Calu3 (cell line): ENCODE data around the gene CACNA1C. TPM values are rescaled to one million over a fixed set of nuclear protein-coding genes. Genes with fewer than 3 reads are reported as not detected.

Source experiments
- BruUV-seq: library from RNA; stranded (reverse); fragments of 400-500 nt; replicated peaks from 2 replicates; lab custom pipeline; 2021; lab: Mats Ljungman, UMichigan
- CTCF ChIA-PET: fragments of 300-600 bp; sonication (Branson Sonifier 250); formaldehyde crosslinking; loops from one replicate; lab custom pipeline; 2022; ENCODE audit warnings: antibody characterized with exemption; lab: Charles Lee
- DNase-seq: peaks from one replicate; pipeline ENCODE4 v3.0.0; 2022
- H3K27ac Mint-ChIP-seq: one replicate; pipeline ENCODE4 v1.8.0; 2022; ENCODE audit warnings: mixed read lengths; ENCODE audit not compliant: unreplicated experiment
- H3K27me3 Mint-ChIP-seq: one replicate; pipeline ENCODE4 v1.8.0; 2022; ENCODE audit warnings: mixed read lengths; ENCODE audit not compliant: unreplicated experiment
- H3K36me3 Mint-ChIP-seq: one replicate; pipeline ENCODE4 v1.8.0; 2022; ENCODE audit warnings: mild to moderate bottlenecking, moderate library complexity, mixed read lengths; ENCODE audit not compliant: insufficient read depth, unreplicated experiment
- H3K4me1 Mint-ChIP-seq: one replicate; pipeline ENCODE4 v1.8.0; 2022; ENCODE audit warnings: mild to moderate bottlenecking, low read depth, mixed read lengths; ENCODE audit not compliant: unreplicated experiment
- H3K4me3 Mint-ChIP-seq: one replicate; pipeline ENCODE4 v1.8.0; 2022; ENCODE audit warnings: mild to moderate bottlenecking, low read depth, moderate library complexity, mixed read lengths; ENCODE audit not compliant: unreplicated experiment
- H3K9me3 Mint-ChIP-seq: one replicate; pipeline ENCODE4 v1.8.0; 2022; ENCODE audit warnings: low read depth, mixed read lengths; ENCODE audit not compliant: unreplicated experiment
- intact Hi-C: fragments of 100-400 bp; cut with micrococcal nuclease; formaldehyde crosslinking; loops from one replicate; pipeline ENCODE4 v1.10.0; 2022; ENCODE audit not compliant: unreplicated experiment
- total RNA-seq: library from RNA; stranded (reverse); gene quantifications from 2 replicates; pipeline ENCODE4 v1.2.3, GENCODE V29; 2022
- TF ChIP-seq, protein P1 (sequence below): fragments of 200-600 bp; IDR thresholded peaks from one replicate; pipeline ENCODE4 v1.8.0; 2022; ENCODE audit warnings: antibody characterized with exemption; ENCODE audit not compliant: unreplicated experiment

The CACNA1C gene
- total RNA-seq, 1 experiment from 2014 or later: not detected

DNA sequence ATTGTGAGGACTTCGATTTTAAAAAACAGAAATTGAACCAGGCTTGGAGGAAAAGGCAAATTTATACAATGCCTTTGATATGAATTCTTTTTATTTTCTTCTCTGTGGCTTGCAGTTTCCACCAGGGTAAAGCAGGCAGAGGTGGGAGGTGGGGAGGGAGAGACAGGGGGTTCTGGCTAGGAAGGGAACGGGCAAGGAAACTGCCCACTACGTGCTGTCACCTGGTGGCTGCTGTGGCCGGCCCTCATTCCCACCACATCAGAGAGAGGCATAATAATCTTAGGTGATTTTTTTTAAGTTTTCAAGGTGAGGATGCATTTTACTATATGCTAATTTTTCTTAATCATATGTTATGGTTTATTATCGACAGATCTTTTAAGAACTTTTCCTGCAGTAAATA is 145.8 kb downstream of the CACNA1C start:
- CTCF ChIA-PET: no interaction called here
- Mint-ChIP-seq H3K36me3 (no peaks in the 10 kb centered on the region), H3K9me3 (no peaks in the 10 kb centered on the region), H3K27ac (no peak overlapping the region), H3K4me1 (peaks cover 5% of the 10 kb centered on the region), H3K27me3 (peaks cover 74% of the 10 kb centered on the region), H3K4me3 (no peak overlapping the region)
- TF ChIP-seq, protein P1, sequence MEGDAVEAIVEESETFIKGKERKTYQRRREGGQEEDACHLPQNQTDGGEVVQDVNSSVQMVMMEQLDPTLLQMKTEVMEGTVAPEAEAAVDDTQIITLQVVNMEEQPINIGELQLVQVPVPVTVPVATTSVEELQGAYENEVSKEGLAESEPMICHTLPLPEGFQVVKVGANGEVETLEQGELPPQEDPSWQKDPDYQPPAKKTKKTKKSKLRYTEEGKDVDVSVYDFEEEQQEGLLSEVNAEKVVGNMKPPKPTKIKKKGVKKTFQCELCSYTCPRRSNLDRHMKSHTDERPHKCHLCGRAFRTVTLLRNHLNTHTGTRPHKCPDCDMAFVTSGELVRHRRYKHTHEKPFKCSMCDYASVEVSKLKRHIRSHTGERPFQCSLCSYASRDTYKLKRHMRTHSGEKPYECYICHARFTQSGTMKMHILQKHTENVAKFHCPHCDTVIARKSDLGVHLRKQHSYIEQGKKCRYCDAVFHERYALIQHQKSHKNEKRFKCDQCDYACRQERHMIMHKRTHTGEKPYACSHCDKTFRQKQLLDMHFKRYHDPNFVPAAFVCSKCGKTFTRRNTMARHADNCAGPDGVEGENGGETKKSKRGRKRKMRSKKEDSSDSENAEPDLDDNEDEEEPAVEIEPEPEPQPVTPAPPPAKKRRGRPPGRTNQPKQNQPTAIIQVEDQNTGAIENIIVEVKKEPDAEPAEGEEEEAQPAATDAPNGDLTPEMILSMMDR: no peak
- no TSS peak for BruUV-seq
- intact Hi-C loops: no loop called here
- no peak for DNase-seq

DNA sequence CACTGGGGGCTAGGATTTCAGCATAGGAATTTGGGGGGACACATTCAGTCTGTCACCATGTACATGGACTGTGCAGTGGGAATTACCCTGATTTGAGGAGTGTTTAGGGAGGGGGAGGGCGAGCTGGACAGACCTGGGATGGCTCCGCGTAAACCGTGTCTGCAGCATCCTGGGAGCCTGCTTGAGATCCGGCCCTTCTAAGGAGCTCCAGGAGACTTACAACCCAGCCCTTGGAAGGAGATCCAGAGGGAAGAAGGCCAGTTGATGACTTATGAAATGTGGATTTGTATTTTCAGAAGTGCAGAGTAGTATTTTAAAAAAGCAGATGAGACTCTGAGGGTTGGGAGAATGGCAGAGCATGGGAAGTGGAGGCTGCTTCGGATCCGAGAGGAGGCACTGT is 153.2 kb downstream of the CACNA1C start:
- CTCF ChIA-PET: no interaction called here
- no peaks in the 10 kb centered on the region for H3K4me1 Mint-ChIP-seq
- no peaks in the 10 kb centered on the region for H3K9me3 Mint-ChIP-seq
- no peak for DNase-seq
- H3K27me3 Mint-ChIP-seq: peaks cover 74% of the 10 kb centered on the region
- H3K27ac Mint-ChIP-seq: no peak overlapping the region
- no peak overlapping the region for H3K4me3 Mint-ChIP-seq
- BruUV-seq: no TSS peak
- no peaks in the 10 kb centered on the region for H3K36me3 Mint-ChIP-seq
- intact Hi-C loops: no loop called here
- TF ChIP-seq, protein P1: no peak

DNA sequence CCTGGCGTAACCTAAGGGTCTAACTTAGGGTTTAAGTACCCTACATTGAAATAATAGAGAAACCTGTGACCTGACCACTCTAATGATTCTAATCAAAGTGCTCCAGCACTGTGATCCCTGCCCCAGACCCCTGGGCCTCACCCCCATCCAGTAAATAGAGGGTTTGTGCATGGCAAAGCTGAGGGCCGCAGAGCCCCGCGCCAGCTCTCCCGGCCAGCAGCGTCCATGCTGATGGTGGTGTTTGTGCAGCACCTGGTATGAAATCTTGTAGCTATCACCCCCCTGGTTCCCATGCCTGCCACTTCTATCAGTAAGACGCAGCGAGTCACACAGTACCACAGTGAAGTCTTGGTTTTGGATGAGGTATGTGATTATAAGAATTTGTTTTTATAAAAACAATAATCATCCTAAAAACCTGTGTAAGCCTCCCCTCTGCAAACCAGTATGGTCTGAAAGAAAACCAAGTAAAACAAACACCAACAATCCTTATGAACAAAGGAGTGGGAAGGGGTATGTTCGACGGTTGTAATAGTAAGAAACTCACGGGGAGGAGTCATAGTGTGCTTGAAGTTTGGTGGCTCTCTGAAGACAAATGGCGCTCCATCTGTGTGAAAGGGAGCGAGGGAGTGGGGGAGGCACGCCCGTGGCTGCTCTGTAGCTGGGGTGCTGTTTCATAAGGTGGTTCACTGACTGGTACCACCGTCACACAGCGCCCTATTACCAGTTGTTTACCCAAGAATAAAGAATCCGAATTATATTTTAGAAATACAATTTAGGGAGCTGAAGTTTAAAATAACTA is 156.2 kb downstream of the CACNA1C start:
- no peak for DNase-seq
- H3K4me3 Mint-ChIP-seq: no peak overlapping the region
- peaks cover 71% of the 10 kb centered on the region for H3K27me3 Mint-ChIP-seq
- TF ChIP-seq, protein P1: no peak
- BruUV-seq: no TSS peak
- no peaks in the 10 kb centered on the region for H3K9me3 Mint-ChIP-seq
- H3K27ac Mint-ChIP-seq: no peak overlapping the region
- intact Hi-C loops: no loop called here
- H3K36me3 Mint-ChIP-seq: no peaks in the 10 kb centered on the region
- CTCF ChIA-PET: interaction anchor here (1.4 kb wide), 1 partner anchor 15 kb away, joined by 3 read pairs; no protein-coding TSS in a partner anchor
- H3K4me1 Mint-ChIP-seq: no peaks in the 10 kb centered on the region

DNA sequence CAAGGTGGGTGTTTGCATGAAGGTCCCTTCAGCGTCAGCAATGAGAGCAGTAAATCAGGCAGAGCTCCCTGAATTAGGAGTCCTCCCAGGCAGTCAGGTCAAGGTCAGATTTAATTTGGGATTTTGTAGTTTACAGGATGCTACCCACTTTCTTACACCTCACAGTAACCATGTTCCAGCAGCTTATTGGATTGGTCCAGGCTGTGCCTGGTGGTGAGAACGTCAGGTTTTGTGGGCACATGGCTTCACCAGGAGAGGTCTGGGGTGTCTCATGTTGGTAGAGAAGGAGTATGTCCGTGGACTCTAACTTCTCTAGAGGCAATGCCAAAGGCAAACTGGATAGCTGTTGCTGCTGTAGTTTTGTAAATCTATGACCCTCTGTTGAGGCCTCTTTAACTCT is 158.3 kb downstream of the CACNA1C start:
- DNase-seq: no peak
- no peak overlapping the region for H3K4me3 Mint-ChIP-seq
- peaks cover 79% of the 10 kb centered on the region for H3K27me3 Mint-ChIP-seq
- TF ChIP-seq, protein P1: no peak
- intact Hi-C loops: no loop called here
- CTCF ChIA-PET: interaction anchor here (0.6 kb wide), 1 partner anchor 34 kb away, joined by 3 read pairs; no protein-coding TSS in a partner anchor
- H3K4me1 Mint-ChIP-seq: no peaks in the 10 kb centered on the region
- H3K27ac Mint-ChIP-seq: no peak overlapping the region
- H3K9me3 Mint-ChIP-seq: no peaks in the 10 kb centered on the region
- no TSS peak for BruUV-seq
- H3K36me3 Mint-ChIP-seq: no peaks in the 10 kb centered on the region
